SIG-M5 (cell line): ENCODE measurements around the gene LCE1E.

ENCODE experiments used
- DNase-seq: peaks from one replicate; lab custom pipeline; 2025; lab: John Stamatoyannopoulos, UW

Gene LCE1E

GRCh38 chr1:152783095-152783494 lies 3.0 kb upstream of the LCE1E start:
- DNase-seq = no peak

- DNase-seq = no peak
Observed at GRCh38 chr1:152795686-152796085, 9.6 kb downstream of the LCE1E start.

DNA sequence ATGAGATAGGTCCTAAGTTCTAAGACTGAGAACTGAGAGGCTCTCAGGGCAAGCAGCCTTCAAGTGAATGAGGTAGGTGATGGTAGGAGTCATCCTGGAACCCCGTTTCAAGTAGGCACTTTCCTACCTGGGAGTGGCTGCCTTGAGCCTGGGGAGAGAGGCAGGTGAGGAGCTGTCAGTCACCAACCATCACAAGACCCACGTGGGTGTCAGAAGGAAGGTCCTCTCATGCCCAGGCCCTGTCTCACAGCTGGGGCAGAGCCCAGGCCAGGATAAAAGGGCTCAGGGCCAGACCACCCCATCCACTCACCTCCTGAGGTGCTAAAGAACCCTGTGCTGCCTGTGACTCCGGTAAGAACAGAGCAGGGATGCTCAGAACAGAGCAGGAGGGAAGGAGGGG lies 10.4 kb downstream of the LCE1E start, which contains the start of gene LCE1D:
Gene LCE1D, plus strand, starts transcription at position 301 of the 400 bp plus-strand sequence. CDS start 1,074 bp downstream, outside the sequence.
- DNase-seq = no peak

DNA sequence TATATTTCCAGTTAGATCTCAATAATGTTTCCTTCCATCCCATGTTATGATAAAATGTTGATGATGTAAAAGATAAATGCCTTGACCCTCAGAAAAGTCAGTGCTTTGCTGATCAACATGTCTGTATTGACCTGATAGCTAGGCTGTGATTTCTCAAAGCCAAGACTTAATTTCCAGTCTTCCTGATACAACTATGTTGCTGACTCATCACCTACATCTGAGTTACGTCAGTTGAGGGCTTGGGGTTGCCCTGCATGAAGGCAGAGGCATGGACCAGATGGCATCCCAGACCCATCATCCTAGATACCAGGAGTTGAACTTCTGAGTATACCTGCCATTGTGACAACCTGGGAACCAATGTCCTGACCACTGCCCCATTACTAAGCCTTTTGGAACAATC lies 15.3 kb downstream of the LCE1E start:
- DNase-seq = no peak

GRCh38 chr1:152806576-152806975 lies 20.5 kb downstream of the LCE1E start, which contains the start of gene LCE1C:
TSS of gene LCE1C (minus strand) at chr1:152806651. CDS start at chr1:152805478, 1,173 bp downstream.
- no peak for DNase-seq

DNA sequence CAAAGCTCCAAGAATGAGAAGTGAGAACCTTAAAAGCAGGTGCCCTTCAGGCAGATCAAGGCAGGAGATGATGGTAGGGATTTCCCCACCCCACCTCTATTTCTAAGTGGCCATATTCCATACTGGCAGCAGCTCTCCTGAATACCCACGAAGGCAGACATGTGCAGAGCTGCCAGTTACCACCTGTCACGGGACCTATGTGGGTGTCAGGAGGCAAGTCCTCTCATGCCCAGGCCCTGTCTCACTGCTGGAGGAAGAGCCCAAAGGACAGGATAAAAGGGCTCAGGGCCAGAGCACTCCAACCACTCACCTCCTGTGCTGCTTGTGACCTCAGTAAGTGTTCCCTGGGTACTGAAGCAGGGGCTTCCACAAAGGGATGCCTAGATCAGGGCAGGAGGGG lies 25.0 kb downstream of the LCE1E start:
- DNase-seq = no peak

- DNase-seq = no peak
Observed at GRCh38 chr1:152811671-152812070, 25.6 kb downstream of the LCE1E start, which contains the start of gene LCE1B. TSS of gene LCE1B (plus strand) at chr1:152811971. CDS start at chr1:152812447, 476 bp downstream.

- DNase-seq = no peak
Observed at GRCh38 chr1:152817309-152817708, 31.3 kb downstream of the LCE1E start.

DNA sequence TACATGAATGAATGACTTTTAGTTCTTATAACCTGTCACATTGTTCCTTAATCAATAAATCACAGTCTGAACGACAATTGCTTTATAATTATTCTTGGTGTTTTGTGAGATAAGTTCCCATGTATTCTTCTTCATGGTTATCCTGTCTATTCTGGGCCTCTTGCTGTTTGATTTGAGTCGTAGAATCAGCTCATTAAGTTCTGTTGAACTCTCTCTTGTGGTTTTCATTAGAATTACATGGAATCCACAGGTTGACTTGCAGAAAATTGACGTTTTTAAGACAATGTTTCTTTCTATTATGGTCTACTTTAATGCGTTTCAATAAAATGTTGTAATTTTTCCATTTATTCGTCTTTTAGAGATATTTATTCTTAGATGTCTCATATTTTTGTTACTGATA lies 37.2 kb downstream of the LCE1E start:
- no peak for DNase-seq

DNA sequence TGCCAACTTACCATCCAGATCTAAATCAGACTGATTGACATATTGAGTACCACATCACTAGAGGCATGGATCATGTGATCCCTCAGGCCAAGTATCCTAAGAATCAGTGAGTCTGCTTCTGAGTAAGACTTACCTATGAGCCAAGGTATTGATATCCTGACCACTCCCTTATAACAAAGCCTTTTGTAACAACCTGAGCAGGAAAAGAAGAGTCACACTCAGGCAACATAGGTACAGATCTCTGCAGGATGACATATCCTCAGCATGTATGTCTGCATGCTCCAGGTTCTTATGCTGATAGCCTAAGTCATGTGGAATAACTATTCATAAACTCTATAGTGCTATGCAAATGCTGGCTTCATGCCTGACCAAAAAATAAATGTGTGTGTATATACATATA lies 38.9 kb downstream of the LCE1E start:
- no peak for DNase-seq

DNA sequence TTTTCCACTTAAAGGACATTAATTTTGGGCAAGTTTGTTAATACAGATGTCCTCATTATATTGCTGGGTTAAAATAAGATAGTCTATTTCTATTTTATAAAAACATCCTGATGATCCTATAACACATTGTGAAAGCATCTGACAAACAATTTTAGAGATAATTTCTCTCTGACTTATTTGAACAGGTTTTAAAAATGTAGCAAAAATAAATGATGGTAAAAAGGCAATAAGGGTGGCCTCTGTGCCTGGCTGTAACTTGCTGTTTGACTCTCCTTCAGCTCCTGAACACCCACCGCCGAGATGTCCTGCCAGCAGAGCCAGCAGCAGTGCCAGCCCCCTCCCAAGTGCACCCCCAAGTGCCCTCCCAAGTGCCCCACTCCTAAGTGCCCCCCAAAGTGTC lies 41.1 kb downstream of the LCE1E start, which contains the start of gene LCE1A:
Gene LCE1A, plus strand, starts transcription at position 301 of the 400 bp plus-strand sequence. Its CDS starts 0 bp downstream, at position 301.
- DNase-seq = no peak

DNA sequence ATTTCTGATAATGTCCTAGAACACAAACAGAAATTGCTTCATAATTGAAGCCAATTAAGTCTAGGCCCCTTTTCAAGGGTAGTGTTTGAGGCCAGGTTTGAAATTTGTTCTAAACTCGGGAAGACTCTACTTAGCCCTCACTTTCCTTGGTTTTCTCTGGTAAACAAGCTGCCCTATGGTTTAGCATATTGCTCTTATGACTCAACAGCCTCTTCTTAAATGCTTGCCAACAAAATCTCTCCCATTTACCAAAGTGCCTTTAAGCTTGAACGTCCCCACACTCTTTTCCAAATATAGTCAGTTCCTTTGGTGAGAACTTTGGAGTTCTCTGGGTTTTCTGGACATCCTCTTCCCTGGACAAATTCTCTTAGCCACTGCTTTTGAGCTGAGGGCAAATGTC lies 50.8 kb downstream of the LCE1E start:
- DNase-seq = no peak
